ENCODE data around the gene SGIP1. TPM values are rescaled to one million over a fixed set of nuclear protein-coding genes. Genes with fewer than 3 reads are reported as not detected.

Gene SGIP1
- total RNA-seq, 2 donors from 2014 or later = 3.8 to 9.4 TPM

DNA sequence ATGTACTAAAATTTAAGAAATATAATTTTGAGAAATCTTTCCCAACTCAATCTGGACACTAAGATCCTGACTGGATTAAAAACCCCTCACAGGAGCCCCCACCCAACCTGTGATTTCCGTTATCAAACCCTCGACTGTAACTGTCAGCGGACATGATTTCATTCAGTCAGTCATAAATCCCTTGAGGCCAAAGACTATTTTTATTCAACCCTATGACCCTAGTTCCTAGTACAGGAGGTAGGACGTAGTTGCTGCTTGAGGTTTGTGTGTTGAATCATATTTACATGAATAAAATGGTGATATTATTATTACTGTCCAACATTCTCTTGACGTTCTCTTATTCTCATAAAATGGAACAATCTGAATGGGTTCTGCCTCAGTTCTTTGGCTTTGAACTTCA lies 145.2 kb downstream of the SGIP1 start:
- H3K4me3 Mint-ChIP-seq = no peak overlapping the region
- Histone ChIP-seq H3K4me3 (ENCODE audit: low read length) (no peak overlapping the region), H3K27me3 (ENCODE audit: control insufficient read depth, insufficient read depth, low read length, poor library complexity, severe bottlenecking) (no peaks in the 10 kb centered on the region), H3K4me1 (ENCODE audit: control insufficient read depth, insufficient read depth, low read length) (no peaks in the 10 kb centered on the region), H3K9me3 (ENCODE audit: control insufficient read depth, low read length) (no peaks in the 10 kb centered on the region), H3K36me3 (ENCODE audit: control insufficient read depth, insufficient read depth, low read length) (no peaks in the 10 kb centered on the region), H3K27ac (ENCODE audit: low read depth, low read length) (no peak overlapping the region), H3K9ac (ENCODE audit: extremely low read depth, low read length, poor library complexity, severe bottlenecking) (no peak overlapping the region)
- H3K36me3 Mint-ChIP-seq (ENCODE audit: low read depth) = no peaks in the 10 kb centered on the region
- H3K9me3 Mint-ChIP-seq = no peaks in the 10 kb centered on the region
- H3K27ac Mint-ChIP-seq = no peak overlapping the region
- TF ChIP-seq, protein P1, sequence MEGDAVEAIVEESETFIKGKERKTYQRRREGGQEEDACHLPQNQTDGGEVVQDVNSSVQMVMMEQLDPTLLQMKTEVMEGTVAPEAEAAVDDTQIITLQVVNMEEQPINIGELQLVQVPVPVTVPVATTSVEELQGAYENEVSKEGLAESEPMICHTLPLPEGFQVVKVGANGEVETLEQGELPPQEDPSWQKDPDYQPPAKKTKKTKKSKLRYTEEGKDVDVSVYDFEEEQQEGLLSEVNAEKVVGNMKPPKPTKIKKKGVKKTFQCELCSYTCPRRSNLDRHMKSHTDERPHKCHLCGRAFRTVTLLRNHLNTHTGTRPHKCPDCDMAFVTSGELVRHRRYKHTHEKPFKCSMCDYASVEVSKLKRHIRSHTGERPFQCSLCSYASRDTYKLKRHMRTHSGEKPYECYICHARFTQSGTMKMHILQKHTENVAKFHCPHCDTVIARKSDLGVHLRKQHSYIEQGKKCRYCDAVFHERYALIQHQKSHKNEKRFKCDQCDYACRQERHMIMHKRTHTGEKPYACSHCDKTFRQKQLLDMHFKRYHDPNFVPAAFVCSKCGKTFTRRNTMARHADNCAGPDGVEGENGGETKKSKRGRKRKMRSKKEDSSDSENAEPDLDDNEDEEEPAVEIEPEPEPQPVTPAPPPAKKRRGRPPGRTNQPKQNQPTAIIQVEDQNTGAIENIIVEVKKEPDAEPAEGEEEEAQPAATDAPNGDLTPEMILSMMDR (conservative IDR thresholded peaks at IDR 0.05) = no peak
- H3K4me1 Mint-ChIP-seq = peaks cover 3% of the 10 kb centered on the region
- H3K27me3 Mint-ChIP-seq (ENCODE audit: insufficient read depth) = no peaks in the 10 kb centered on the region
- no peak for DNase-seq
- WGBS, 2 experiments (ENCODE audit: insufficient coverage in 1 of 2, insufficient read length in 1 of 2) = 74 to 83% methylated on average over 3 to 4 of the region's 5 CpGs

DNA sequence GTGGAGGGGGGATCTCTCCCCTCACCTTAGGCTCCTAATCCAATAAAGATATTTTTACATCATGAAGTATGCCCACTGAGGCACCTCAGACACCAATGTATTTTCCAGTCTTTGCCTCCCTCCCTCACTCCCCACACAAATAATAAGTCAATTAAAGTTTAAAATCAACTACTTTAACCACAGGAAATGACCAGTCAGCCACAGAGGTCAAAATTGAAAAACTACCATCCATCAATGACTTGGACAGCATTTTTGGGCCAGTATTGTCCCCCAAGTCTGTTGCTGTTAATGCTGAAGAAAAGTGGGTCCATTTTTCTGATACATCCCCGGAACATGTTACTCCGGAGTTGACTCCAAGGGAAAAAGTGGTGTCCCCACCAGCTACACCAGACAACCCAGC lies 147.7 kb downstream of the SGIP1 start:
- H3K4me3 Mint-ChIP-seq = no peak overlapping the region
- Histone ChIP-seq H3K9me3 (ENCODE audit: control insufficient read depth, low read length) (no peaks in the 10 kb centered on the region), H3K36me3 (ENCODE audit: control insufficient read depth, insufficient read depth, low read length) (no peaks in the 10 kb centered on the region), H3K27me3 (ENCODE audit: control insufficient read depth, insufficient read depth, low read length, poor library complexity, severe bottlenecking) (no peaks in the 10 kb centered on the region), H3K9ac (ENCODE audit: extremely low read depth, low read length, poor library complexity, severe bottlenecking) (no peak overlapping the region), H3K4me1 (ENCODE audit: control insufficient read depth, insufficient read depth, low read length) (no peaks in the 10 kb centered on the region), H3K4me3 (ENCODE audit: low read length) (no peak overlapping the region), H3K27ac (ENCODE audit: low read depth, low read length) (no peak overlapping the region)
- TF ChIP-seq, protein P1 (conservative IDR thresholded peaks at IDR 0.05) = no peak
- no peaks in the 10 kb centered on the region for H3K27me3 Mint-ChIP-seq (ENCODE audit: insufficient read depth)
- no peaks in the 10 kb centered on the region for H3K9me3 Mint-ChIP-seq
- WGBS, 2 experiments (ENCODE audit: insufficient coverage in 1 of 2, insufficient read length in 1 of 2) = 98 to 100% methylated on average over 1 to 2 of the region's 2 CpGs
- no peak overlapping the region for H3K27ac Mint-ChIP-seq
- no peaks in the 10 kb centered on the region for H3K36me3 Mint-ChIP-seq (ENCODE audit: low read depth)
- peaks cover 6% of the 10 kb centered on the region for H3K4me1 Mint-ChIP-seq
- no peak for DNase-seq

DNA sequence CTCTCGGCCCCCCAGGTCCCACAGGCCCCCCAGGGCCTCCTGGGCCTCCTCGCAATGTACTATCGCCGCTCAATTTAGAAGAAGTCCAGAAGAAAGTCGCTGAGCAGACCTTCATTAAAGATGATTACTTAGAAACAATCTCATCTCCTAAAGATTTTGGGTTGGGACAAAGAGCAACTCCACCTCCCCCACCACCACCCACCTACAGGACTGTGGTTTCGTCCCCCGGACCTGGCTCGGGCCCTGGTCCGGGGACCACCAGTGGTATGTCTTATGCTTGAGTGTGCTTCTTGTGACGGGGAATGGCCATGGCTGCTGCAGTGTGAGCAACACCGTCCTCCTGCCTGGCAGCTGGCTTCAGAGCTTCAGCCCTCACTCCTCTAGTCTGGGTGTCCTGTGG lies 148.2 kb downstream of the SGIP1 start:
- Histone ChIP-seq H3K9ac (ENCODE audit: extremely low read depth, low read length, poor library complexity, severe bottlenecking) (no peak overlapping the region), H3K27ac (ENCODE audit: low read depth, low read length) (no peak overlapping the region), H3K4me1 (ENCODE audit: control insufficient read depth, insufficient read depth, low read length) (no peaks in the 10 kb centered on the region), H3K36me3 (ENCODE audit: control insufficient read depth, insufficient read depth, low read length) (no peaks in the 10 kb centered on the region), H3K27me3 (ENCODE audit: control insufficient read depth, insufficient read depth, low read length, poor library complexity, severe bottlenecking) (no peaks in the 10 kb centered on the region), H3K9me3 (ENCODE audit: control insufficient read depth, low read length) (no peaks in the 10 kb centered on the region), H3K4me3 (ENCODE audit: low read length) (no peak overlapping the region)
- Mint-ChIP-seq H3K27ac (no peak overlapping the region), H3K4me1 (peaks cover 6% of the 10 kb centered on the region), H3K9me3 (no peaks in the 10 kb centered on the region), H3K27me3 (ENCODE audit: insufficient read depth) (no peaks in the 10 kb centered on the region), H3K4me3 (no peak overlapping the region), H3K36me3 (ENCODE audit: low read depth) (no peaks in the 10 kb centered on the region)
- 92% methylated on average over 2 to 11 of the region's 11 CpGs for WGBS, 2 experiments (ENCODE audit: insufficient coverage in 1 of 2, insufficient read length in 1 of 2)
- no peak for DNase-seq
- TF ChIP-seq, protein P1 (conservative IDR thresholded peaks at IDR 0.05) = no peak

Measured in endodermal cell (in vitro differentiated cells).